ENCODE results near the gene ANKRD26.
"Not testable (repeated sequence)": the region's sequence is repeated elsewhere in the genome, so short reads cannot be mapped to it uniquely, and the experiment has no call there.

Gene ANKRD26

DNA sequence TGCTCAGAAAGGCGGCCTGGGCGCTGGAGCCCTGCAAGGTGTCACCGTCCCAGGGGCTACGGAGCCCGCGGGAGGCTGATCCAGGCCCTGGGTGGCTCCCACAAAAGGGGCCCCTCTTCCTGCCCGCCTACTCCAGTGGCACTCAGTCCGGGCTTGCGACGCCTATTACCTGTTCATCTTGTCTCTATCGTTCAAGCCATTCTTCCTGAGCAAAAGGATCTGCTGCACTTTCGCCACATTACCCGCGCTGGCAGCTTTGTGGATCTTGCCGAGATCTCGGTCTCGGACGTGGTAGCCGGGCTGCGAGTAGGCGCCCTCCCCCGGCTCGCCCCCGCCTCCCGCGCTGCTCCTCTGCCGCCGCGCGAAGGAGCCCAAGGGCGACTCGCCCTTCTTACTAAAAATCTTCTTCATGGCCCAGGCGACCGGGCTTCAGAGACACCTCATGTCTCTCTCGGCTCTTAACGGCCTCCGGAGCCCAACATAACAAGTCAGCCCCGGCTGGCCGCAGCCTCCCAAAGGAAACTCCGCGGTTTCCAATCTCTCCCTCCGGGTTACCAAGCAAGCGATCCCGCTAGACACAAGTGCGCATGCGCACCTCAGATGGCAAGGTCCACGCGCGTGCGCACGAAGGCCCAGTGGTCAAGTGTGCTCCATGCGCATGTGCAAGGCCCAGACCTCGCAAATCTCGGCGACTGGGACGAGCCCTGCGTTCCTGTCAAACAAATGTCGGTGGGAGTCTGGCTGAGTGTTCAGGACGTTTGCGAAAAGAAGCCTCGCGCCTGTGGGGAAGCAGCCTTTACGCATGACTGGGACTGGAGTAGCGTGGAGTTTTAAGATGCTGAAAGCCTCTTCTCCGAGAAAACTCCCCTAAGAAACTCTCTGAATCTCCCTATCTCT is at the start of gene ANKRD26:
Gene ANKRD26, minus strand, starts transcription at position 579 of the 897 bp plus-strand sequence. Its CDS starts 168 bp downstream, at position 411.
- DNase-seq, result peak; percentile 63

- DNase-seq, result no peak
Measured at GRCh38 chr10:27147701-27148100, 47.4 kb upstream of the ANKRD26 start.

GRCh38 chr10:27145937-27146336 is 45.6 kb upstream of the ANKRD26 start:
- no peak for DNase-seq

DNA sequence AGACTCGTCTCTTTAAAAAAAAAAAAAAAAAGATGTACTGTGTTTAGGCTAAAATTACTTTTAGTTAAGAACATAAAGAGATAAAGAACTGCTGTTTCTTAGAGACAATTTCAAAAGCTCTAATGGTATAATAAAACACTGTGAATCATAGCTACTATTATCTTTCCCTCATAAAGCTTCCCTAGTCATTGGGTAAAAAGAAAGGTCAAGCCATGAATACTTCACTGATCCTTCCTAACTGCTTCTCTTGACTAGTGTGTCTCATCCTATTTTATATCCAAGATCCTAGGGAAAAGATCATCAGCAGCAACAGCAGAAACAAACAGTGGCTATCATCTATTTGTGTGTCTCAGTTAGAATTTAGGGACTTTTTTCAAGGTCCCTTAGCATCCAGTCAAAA is 43.4 kb upstream of the ANKRD26 start:
- DNase-seq, result no peak

DNA sequence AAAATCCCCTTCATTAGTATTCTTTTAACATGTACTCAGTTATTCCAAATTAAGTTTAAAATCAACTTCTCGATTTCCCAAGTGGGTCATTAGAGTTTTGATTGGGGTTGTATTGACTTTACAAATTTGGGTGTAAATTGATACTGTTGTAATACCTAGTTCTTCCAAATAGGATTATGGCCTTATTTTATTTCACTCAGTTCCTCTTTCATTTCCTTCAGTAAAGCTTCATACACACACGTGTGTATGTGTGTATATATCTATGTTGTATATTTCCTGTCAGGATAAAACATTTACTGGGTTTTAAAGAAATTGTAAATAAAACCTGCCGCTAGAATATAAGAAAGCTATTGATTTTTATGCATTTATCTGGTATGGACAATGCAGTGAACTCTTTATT is 38.0 kb upstream of the ANKRD26 start:
- DNase-seq, result no peak

DNA sequence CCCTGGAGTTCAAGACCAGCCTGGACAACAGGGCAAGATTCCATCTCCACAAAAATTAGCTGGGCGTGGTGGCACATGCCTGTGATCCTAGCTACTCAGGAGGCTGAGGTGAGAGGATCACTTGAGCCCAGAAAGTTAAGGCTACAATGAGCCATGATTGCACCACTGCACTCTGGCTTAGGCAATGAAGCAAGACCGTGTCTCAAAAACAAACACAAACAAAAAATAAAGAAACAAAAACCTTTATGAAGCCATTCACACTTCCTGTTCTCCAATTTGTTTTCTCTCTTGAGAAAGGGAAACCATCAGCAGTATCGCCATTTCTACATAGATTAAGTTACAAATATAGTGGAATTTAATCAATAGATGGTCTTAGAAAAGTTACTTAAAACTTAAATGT is 34.1 kb upstream of the ANKRD26 start:
- no peak for DNase-seq

DNA sequence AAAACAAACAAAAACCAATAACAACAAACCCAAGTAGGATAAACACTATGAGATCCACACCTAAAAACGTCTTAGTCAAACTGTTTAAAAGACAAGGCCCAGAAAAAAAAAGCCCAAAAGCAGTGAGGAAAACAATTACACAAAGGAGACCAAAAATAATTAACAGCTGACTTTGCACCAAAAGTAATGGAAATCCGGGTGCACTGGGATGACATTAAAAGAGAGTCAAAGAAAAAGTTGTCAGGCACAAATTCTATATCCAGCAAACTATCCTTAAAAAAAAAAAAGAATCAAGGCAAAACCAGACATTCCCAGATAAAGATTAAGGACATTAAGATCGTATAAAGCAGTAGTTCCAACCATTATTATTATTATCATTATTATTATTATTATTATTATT is 7.9 kb upstream of the ANKRD26 start:
- no peak for DNase-seq

GRCh38 chr10:27104919-27105318 is 4.6 kb upstream of the ANKRD26 start:
- no peak for DNase-seq

- DNase-seq, result no peak
Measured at GRCh38 chr10:27100813-27101347, 586 bp upstream of the ANKRD26 start.

DNA sequence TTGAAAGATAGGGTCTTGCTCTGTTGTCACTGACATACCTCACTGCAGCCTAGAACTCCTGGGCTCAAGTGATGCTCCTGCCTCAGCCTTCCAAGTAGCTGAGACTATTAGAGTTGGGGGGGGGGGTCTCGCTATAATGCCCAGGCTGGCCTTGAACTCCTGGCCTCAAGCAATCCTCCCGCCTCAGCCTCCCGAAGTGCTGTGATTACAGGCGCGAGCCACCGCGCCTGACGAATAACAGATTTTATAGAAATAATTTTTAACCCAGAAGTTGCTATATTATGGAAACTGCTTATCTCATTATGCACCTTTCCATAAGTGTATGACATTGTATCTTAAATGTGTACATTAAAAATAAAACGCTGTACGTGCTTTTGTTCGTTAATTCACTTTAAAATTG is 846 bp downstream of the ANKRD26 start:
- DNase-seq, result no peak

DNA sequence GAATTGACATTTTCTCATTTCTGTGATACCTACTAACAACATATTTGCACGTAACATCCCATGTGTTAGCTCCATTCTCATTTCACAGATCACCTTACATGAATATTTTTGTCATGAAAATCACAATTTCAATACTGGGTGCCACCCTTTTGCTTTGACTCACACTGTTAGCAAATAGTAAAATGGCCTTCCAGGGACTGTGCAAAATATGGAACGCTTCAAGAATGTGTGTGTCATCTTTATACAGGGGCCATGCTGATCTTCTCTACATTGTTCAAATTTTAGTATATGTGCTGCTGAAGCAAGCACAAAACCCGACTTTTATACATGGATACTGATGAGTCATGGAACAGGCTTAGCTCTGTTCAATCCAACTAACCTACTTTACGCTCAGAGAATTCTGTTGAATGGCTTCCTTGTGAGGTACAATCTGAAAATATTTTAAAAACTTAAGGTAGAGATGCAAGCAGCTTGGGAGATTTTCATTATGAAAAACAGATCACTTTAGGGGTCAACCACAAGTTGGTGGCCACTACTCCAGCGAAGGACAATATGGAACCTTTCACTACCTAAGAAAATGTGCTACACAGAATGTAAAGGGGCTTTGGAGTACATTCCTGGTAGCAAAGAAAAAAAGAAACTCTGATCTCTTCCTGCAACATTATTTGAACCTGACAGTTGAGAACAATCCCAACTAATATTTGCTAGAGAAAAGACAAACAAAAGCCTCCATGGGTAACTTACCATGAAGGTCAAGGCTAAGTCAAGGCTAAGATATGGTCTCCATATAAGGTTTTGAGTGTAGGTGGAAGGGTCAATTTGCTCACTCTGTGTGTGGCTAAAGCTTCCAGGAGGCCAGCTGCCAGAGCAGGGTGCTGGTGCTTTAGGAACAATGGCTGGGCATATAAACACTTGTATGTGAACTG is 11.9 kb downstream of the ANKRD26 start:
- DNase-seq, result no peak

- no peak for DNase-seq
Measured at GRCh38 chr10:27072436-27073114, 27.7 kb downstream of the ANKRD26 start.

DNA sequence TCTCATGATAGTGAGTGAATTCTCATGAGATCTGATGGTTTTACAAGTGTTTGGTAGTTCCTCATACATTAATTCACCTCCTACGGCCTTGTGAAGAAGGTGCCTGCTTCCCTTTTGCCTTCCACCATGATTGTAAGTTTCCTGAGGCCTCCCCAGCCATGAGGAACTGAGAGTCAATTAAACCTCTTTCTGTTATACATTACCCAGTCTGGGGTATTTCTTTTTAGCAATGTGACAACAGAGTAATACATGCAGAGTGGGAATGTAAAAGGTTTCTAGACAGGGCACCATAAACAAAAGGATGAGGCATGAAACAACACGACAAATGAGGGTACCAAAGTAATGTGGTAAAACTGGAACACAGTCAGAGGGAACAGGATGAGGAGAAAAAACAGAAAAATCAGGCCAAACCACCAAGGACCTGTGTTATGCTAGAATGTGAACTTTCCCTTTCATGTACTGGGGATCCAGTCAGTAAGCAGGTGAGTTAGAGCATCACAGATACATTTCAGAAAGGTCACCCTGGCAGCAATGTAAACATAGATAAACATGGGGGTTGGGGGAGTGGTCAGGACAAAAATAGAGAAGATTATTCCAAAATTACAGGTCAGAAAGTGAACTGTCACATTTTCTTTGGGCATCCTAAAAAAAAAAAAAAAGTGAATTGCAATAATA is 31.9 kb downstream of the ANKRD26 start:
- no peak for DNase-seq

DNA sequence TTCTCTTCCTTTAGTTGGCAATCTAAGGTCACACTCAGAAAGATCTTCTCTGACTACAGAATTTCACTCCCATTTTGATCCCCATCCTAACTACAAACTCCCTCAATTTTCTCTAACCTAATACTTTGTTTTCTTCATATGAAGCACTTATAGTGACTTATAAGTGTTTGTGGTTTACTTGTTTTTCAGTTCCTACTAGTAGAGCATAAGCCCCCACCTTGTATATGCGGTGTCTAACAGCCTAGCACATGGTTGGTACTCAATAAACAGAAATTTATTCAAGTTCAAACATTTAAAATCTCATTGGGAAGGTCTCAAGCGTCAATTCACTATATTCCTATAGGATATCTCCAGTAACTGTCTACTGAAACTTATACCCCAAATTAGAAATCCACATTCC is 35.2 kb downstream of the ANKRD26 start:
- DNase-seq, result no peak

GRCh38 chr10:27052656-27053055 is 47.6 kb downstream of the ANKRD26 start:
- DNase-seq, result no peak

DNA sequence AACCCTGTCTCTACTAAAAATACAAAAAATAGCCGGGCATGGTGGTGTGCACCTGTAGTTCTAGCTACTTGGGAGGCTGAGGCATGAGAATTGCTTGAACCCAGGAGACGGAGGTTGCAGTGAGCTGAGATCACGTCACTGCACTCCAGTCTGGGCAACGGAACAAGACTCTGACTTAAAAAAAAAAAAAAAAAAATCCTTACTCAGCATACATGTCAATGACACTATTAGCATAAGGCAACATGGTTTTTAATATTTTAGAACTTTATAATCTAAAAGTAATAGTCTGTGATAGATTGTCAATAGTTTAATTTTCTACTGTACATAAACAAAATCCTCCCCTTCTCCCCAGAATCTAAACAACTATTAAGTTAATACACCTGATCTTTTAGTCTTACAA is 55.0 kb downstream of the ANKRD26 start:
- not testable (repeated sequence) for DNase-seq

DNA sequence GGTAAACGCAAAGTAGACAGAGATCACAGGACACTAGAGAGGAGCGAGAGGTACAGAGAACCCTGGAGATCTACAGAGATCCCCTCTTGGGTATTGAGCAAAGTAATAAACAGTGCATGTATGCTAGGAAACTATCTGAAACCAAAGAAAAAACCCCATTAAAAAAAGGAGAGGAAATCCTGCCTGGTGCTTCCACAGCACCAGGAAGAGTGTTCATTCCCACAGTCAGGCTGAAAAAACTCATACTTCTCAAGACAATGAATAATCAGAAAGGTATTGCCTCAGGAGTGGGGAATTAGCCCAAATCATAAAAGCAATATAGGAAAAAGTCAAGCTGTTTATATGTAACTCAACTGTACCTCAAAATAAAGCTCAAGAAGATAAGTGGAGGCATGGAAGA is 59.1 kb downstream of the ANKRD26 start:
- no peak for DNase-seq

DNA sequence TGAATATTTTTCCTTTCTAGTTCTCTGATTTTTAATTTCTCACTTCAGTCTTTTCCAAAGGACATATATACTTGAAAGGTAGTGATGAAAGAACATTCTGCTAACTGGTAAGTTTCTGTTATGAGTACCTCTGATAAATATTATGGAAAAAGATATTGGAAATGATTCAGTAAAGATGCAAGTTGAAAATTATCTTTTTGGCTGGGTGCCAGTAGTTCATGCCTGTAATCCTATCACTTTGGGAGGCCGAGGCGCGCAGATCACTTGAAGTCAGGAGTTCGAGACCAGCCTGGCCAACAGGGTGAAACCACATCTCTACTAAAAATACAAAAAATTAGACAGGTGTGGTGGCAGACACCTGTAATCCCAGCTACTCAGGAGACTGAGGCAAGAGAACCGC is 62.1 kb downstream of the ANKRD26 start:
- no peak for DNase-seq

DNA sequence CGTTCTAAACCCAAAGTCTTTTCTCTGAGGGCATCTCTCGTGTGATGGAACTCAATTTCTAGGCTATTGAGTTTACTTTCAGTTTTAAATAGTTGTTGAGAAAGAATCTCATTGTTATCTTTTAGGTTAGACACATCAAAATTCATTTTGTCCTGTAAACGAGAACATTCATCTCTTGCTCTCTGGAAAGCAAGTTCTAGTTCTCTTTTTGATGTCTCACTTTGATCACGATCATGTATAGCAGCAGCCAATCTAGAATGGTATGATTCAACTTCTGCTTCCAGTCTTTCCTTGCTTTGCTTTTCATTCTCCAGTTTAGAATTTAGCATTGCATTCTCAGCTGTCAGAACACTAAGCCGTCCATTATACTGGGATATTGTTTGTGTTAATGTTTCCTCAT is 65.1 kb downstream of the ANKRD26 start:
- DNase-seq, result no peak

- no peak for DNase-seq
Measured at GRCh38 chr10:27030060-27030459, 70.2 kb downstream of the ANKRD26 start.

DNA sequence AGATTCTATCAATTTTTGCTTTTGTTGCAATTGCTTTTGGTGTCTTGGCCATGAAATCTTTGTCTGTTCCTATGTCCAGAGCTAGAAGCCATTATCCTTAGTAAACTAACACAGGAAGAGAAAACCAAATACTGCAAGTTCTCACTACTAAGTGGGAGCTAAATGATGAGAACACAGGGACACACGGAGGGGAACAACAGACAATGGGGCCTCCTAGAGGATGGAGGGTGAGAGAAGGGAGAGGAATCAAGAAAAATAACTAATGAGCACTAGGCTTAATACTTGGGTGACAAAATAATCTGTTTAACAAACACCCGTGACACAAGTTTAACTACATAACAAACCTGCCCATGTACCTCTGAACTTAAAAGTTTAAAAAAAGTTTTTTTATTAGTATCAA is 78.2 kb downstream of the ANKRD26 start:
- no peak for DNase-seq

DNA sequence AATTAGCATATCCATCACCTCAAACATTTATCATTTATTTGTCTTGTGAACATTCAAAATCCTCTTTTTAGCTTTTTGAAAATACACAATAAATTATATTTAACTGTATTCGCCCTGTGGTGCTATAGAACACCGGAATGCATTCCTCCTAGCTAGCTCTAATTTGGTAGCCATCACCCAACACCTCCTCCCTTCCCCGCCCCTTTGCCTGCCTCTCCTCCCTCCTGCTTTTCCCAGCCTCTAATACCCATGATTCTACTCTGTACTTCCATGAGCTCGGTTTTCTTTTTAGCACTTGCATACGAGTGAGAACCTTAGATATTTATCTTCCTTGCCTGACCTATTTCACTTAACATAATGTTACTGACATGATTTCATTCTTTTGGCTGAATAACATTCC is 80.1 kb downstream of the ANKRD26 start:
- no peak for DNase-seq
